Naive thymus-derived CD4-positive, alpha-beta T cell (primary cell): ENCODE results near the gene GPC3. TPM values are rescaled to one million over a fixed set of nuclear protein-coding genes. Genes with fewer than 3 reads are reported as not detected.

Source experiments
- ATAC-seq: fragments of 150-1000 bp; cut with Tn5 transposase; 2 replicates; pipeline ENCODE4 v1.10.0; 2021; ENCODE audit warnings: mild to moderate bottlenecking, moderate library complexity
- CTCF ChIA-PET: fragments of 350-600 bp; sonication (Branson Sonifier 250); formaldehyde crosslinking; loops from one replicate; lab custom pipeline; 2021; ENCODE audit warnings: antibody characterized with exemption; lab: Charles Lee
- POLR2A ChIA-PET: fragments of 350-600 bp; sonication (Branson Sonifier 250); formaldehyde crosslinking; loops from one replicate; lab custom pipeline; 2021; ENCODE audit warnings: antibody characterized with exemption, inconsistent platforms; lab: Charles Lee
- DNase-seq, 9 donors: peaks; one replicate each; pipeline versions ENCODE4 v3.0.0 to v3.0.0-alpha.2; 2020 to 2022; ENCODE audit warnings: mixed read lengths in 1 of 9
- H3K27ac ChIP-seq: one replicate; pipeline ENCODE4 v1.7.0; 2013; ENCODE audit warnings: mild to moderate bottlenecking, low read depth, low read length, moderate library complexity
- H3K27me3 ChIP-seq, 2 donors: one replicate each; pipeline ENCODE4 v1.7.0; 2013; ENCODE audit warnings: low read length in 2 of 2, mild to moderate bottlenecking in 2 of 2, moderate library complexity in 2 of 2; ENCODE audit not compliant: control insufficient read depth in 2 of 2, insufficient read depth in 2 of 2
- H3K36me3 ChIP-seq, 3 experiments: 1 replicate in 2 of 3; 2 replicates in 1 of 3; pipeline ENCODE4 v1.7.0; 2013; ENCODE audit warnings: low read length in 3 of 3, mild to moderate bottlenecking in 3 of 3, moderate library complexity in 1 of 3; ENCODE audit not compliant: insufficient read depth in 3 of 3, control insufficient read depth in 2 of 3
- H3K4me1 ChIP-seq, 2 donors: one replicate each; pipeline ENCODE4 v1.7.0; 2013; ENCODE audit warnings: low read length in 2 of 2, mild to moderate bottlenecking in 2 of 2, moderate library complexity in 1 of 2; ENCODE audit not compliant: control insufficient read depth in 2 of 2, insufficient read depth in 2 of 2
- H3K4me3 ChIP-seq: 2 replicates; pipeline ENCODE4 v1.7.0; 2013; ENCODE audit warnings: mild to moderate bottlenecking, low read length
- H3K9me3 ChIP-seq, 3 experiments: 1 replicate in 2 of 3; 2 replicates in 1 of 3; pipeline ENCODE4 v1.7.0; 2013; ENCODE audit warnings: low read length in 3 of 3; ENCODE audit not compliant: control insufficient read depth in 2 of 3
- H3K27ac Mint-ChIP-seq, 9 donors: one replicate each; pipeline ENCODE4 v1.8.0; 2020 to 2022; ENCODE audit warnings: mixed read lengths in 9 of 9, mild to moderate bottlenecking in 8 of 9, moderate library complexity in 5 of 9, inconsistent platforms in 2 of 9
- H3K27me3 Mint-ChIP-seq, 5 donors: one replicate each; pipeline ENCODE4 v1.8.0; 2021 to 2022; ENCODE audit warnings: mixed read lengths in 5 of 5, mild to moderate bottlenecking in 1 of 5
- H3K36me3 Mint-ChIP-seq, 5 donors: one replicate each; pipeline ENCODE4 v1.8.0; 2020 to 2022; ENCODE audit warnings: mixed read lengths in 5 of 5, mild to moderate bottlenecking in 3 of 5, inconsistent platforms in 1 of 5
- H3K4me1 Mint-ChIP-seq, 7 donors: one replicate each; pipeline ENCODE4 v1.8.0; 2020 to 2022; ENCODE audit warnings: mixed read lengths in 7 of 7, mild to moderate bottlenecking in 3 of 7, inconsistent platforms in 1 of 7
- H3K4me3 Mint-ChIP-seq, 10 donors: one replicate each; pipeline ENCODE4 v1.8.0; 2020 to 2022; ENCODE audit warnings: mild to moderate bottlenecking in 10 of 10, mixed read lengths in 10 of 10, moderate library complexity in 6 of 10, inconsistent platforms in 2 of 10
- H3K9me3 Mint-ChIP-seq, 11 donors: one replicate each; pipeline ENCODE4 v1.8.0; 2020 to 2022; ENCODE audit warnings: mixed read lengths in 11 of 11, mild to moderate bottlenecking in 4 of 11, inconsistent platforms in 1 of 11, moderate library complexity in 1 of 11
- intact Hi-C, 2 donors: fragments of 100-400 bp; cut with micrococcal nuclease; formaldehyde crosslinking; loops; one replicate each; pipeline ENCODE4 v1.15.1; 2023
- polyA plus RNA-seq, 2 donors: library from polyadenylated mRNA; unstranded; fragments of 300-500 nt; fragmentation: Illumina TruSeq; gene quantifications; one replicate each; pipeline ENCODE4 v1.2.3, GENCODE V29; 2021
- total RNA-seq, 6 experiments: library from RNA in 5 of 6; stranded (reverse) in 5 of 6; gene quantifications; 1 replicate in 5 of 6; 2 replicates in 1 of 6; pipeline ENCODE4 v1.2.3 and lab custom pipeline; 2021 to 2026

GPC3 gene
- total and polyA plus RNA-seq, 7 experiments from 2014 or later, result 0.24 to 6.0 (median 0.65) TPM

- Histone ChIP-seq H3K4me1 (no peaks in the 10 kb centered on the region), H3K27me3 (no peaks in the 10 kb centered on the region), H3K36me3 (no peaks in the 10 kb centered on the region), H3K9me3 (no peaks in the 10 kb centered on the region), H3K4me3 (no peak overlapping the region), H3K27ac (no peak overlapping the region)
- no peaks in the 10 kb centered on the region for H3K36me3 Mint-ChIP-seq
- no peak for DNase-seq
- no peak for ATAC-seq
- no peaks in the 10 kb centered on the region for H3K9me3 Mint-ChIP-seq
- CTCF ChIA-PET, result no interaction called here
- intact Hi-C loops, result no loop called here
- POLR2A ChIA-PET, result no interaction called here
- H3K4me3 Mint-ChIP-seq, result no peak overlapping the region
- no peak overlapping the region for H3K27ac Mint-ChIP-seq
- H3K4me1 Mint-ChIP-seq, result no peaks in the 10 kb centered on the region
- H3K27me3 Mint-ChIP-seq, result no peaks in the 10 kb centered on the region
These were observed 396.6 kb downstream of the GPC3 start for GRCh38 chrX:133588827-133589226.

- ATAC-seq (no peak), DNase-seq (no peak)
- Histone ChIP-seq H3K4me1 (no peaks in the 10 kb centered on the region), H3K4me3 (no peak overlapping the region), H3K27me3 (no peaks in the 10 kb centered on the region), H3K27ac (no peak overlapping the region), H3K36me3 (no peaks in the 10 kb centered on the region), H3K9me3 (no peaks in the 10 kb centered on the region)
- Mint-ChIP-seq H3K4me1 (no peaks in the 10 kb centered on the region), H3K27ac (no peak overlapping the region), H3K36me3 (no peaks in the 10 kb centered on the region), H3K4me3 (no peak overlapping the region), H3K27me3 (no peaks in the 10 kb centered on the region), H3K9me3 (no peaks in the 10 kb centered on the region)
- CTCF ChIA-PET, result no interaction called here
- POLR2A ChIA-PET, result no interaction called here
- intact Hi-C loops, result no loop called here
These were observed 397.6 kb downstream of the GPC3 start for GRCh38 chrX:133587818-133588217.

- intact Hi-C loops, result no loop called here
- Histone ChIP-seq H3K27me3 (no peaks in the 10 kb centered on the region), H3K9me3 (no peaks in the 10 kb centered on the region), H3K4me3 (no peak overlapping the region), H3K27ac (no peak overlapping the region), H3K4me1 (no peaks in the 10 kb centered on the region), H3K36me3 (no peaks in the 10 kb centered on the region)
- no peaks in the 10 kb centered on the region for H3K27me3 Mint-ChIP-seq
- DNase-seq (no peak), ATAC-seq (no peak)
- H3K9me3 Mint-ChIP-seq, result no peaks in the 10 kb centered on the region
- POLR2A ChIA-PET, result no interaction called here
- no peak overlapping the region for H3K27ac Mint-ChIP-seq
- no peaks in the 10 kb centered on the region for H3K4me1 Mint-ChIP-seq
- CTCF ChIA-PET, result no interaction called here
- no peaks in the 10 kb centered on the region for H3K36me3 Mint-ChIP-seq
- H3K4me3 Mint-ChIP-seq, result no peak overlapping the region
These were observed 398.3 kb downstream of the GPC3 start for GRCh38 chrX:133587071-133587470.

- Histone ChIP-seq H3K4me3 (no peak overlapping the region), H3K9me3 (no peaks in the 10 kb centered on the region), H3K4me1 (no peaks in the 10 kb centered on the region), H3K36me3 (no peaks in the 10 kb centered on the region), H3K27ac (no peak overlapping the region), H3K27me3 (no peaks in the 10 kb centered on the region)
- intact Hi-C loops, result no loop called here
- ATAC-seq, result no peak
- Mint-ChIP-seq H3K27me3 (no peaks in the 10 kb centered on the region), H3K36me3 (no peaks in the 10 kb centered on the region), H3K27ac (no peak overlapping the region), H3K9me3 (no peaks in the 10 kb centered on the region), H3K4me3 (no peak overlapping the region), H3K4me1 (no peaks in the 10 kb centered on the region)
- ChIA-PET CTCF (no interaction called here), POLR2A (no interaction called here)
- no peak for DNase-seq
These were observed 399.0 kb downstream of the GPC3 start for GRCh38 chrX:133586443-133586842.

GRCh38 chrX:133583825-133584224 is 401.6 kb downstream of the GPC3 start:
- Mint-ChIP-seq H3K9me3 (no peaks in the 10 kb centered on the region), H3K4me1 (no peaks in the 10 kb centered on the region), H3K36me3 (no peaks in the 10 kb centered on the region), H3K27me3 (no peaks in the 10 kb centered on the region), H3K4me3 (no peak overlapping the region), H3K27ac (no peak overlapping the region)
- intact Hi-C loops, result no loop called here
- POLR2A ChIA-PET, result no interaction called here
- Histone ChIP-seq H3K27ac (no peak overlapping the region), H3K9me3 (no peaks in the 10 kb centered on the region), H3K4me1 (no peaks in the 10 kb centered on the region), H3K27me3 (no peaks in the 10 kb centered on the region), H3K4me3 (no peak overlapping the region), H3K36me3 (no peaks in the 10 kb centered on the region)
- ATAC-seq (no peak), DNase-seq (no peak)
- CTCF ChIA-PET, result no interaction called here

GRCh38 chrX:133580625-133581024 is 404.8 kb downstream of the GPC3 start:
- no peak overlapping the region for H3K27ac Mint-ChIP-seq
- no peak overlapping the region for H3K4me3 ChIP-seq
- H3K9me3 Mint-ChIP-seq, result peaks cover 0 to 2% (median 0%) of the 10 kb centered on the region in 11 donors
- ATAC-seq, result no peak
- no peak overlapping the region for H3K27ac ChIP-seq
- no peaks in the 10 kb centered on the region for H3K36me3 ChIP-seq
- H3K27me3 ChIP-seq, result no peaks in the 10 kb centered on the region
- no peaks in the 10 kb centered on the region for H3K4me1 ChIP-seq
- POLR2A ChIA-PET, result no interaction called here
- H3K4me3 Mint-ChIP-seq, result no peak overlapping the region
- CTCF ChIA-PET, result no interaction called here
- H3K27me3 Mint-ChIP-seq, result peaks cover 0 to 3% (median 0%) of the 10 kb centered on the region in 5 donors
- intact Hi-C loops, result no loop called here
- H3K4me1 Mint-ChIP-seq, result no peaks in the 10 kb centered on the region
- no peak for DNase-seq
- H3K36me3 Mint-ChIP-seq, result no peaks in the 10 kb centered on the region
- H3K9me3 ChIP-seq, result no peaks in the 10 kb centered on the region

GRCh38 chrX:133579631-133580030 is 405.8 kb downstream of the GPC3 start:
- Mint-ChIP-seq H3K9me3 (peaks cover 0 to 2% (median 0%) of the 10 kb centered on the region in 11 donors), H3K27me3 (peaks cover 0 to 3% (median 0%) of the 10 kb centered on the region in 5 donors), H3K4me1 (no peaks in the 10 kb centered on the region), H3K27ac (no peak overlapping the region), H3K4me3 (no peak overlapping the region), H3K36me3 (no peaks in the 10 kb centered on the region)
- CTCF ChIA-PET, result no interaction called here
- intact Hi-C loops, result no loop called here
- Histone ChIP-seq H3K27me3 (no peaks in the 10 kb centered on the region), H3K4me3 (no peak overlapping the region), H3K27ac (no peak overlapping the region), H3K36me3 (no peaks in the 10 kb centered on the region), H3K4me1 (no peaks in the 10 kb centered on the region), H3K9me3 (no peaks in the 10 kb centered on the region)
- DNase-seq (no peak), ATAC-seq (no peak)
- POLR2A ChIA-PET, result no interaction called here
